HEK293 (cell line): ENCODE measurements around the gene FGFR3.

Experiments
- CTCF ChIA-PET: fragments of 350-600 bp; formaldehyde crosslinking; extraction: SDS; loops from one replicate; lab custom pipeline; 2021; ENCODE audit warnings: antibody characterized with exemption; lab: Yijun Ruan, JAX
- POLR2A ChIA-PET: fragments of 300-600 bp; formaldehyde crosslinking; extraction: SDS; loops from one replicate; lab custom pipeline; 2020; ENCODE audit warnings: antibody characterized with exemption, inconsistent platforms; lab: Yijun Ruan, JAX
- H3K27ac ChIP-seq: fragments of 200-500 bp; sonication (Bioruptor generic); 2 replicates; pipeline ENCODE4 v1.5.1; 2014; ENCODE audit warnings: low read depth, low read length, control low read depth, inconsistent platforms; ENCODE audit errors: extremely low read depth
- H3K36me3 ChIP-seq, 2 experiments: fragments of 200-500 bp in 1 of 2; sonication (Bioruptor generic) in 1 of 2; 1 replicate in 1 of 2; 2 replicates in 1 of 2; pipeline ENCODE4 v1.5.1; 2014 to 2017; ENCODE audit warnings: inconsistent platforms in 2 of 2, low read length in 2 of 2; ENCODE audit not compliant: control insufficient read depth in 2 of 2, insufficient read depth in 1 of 2
- H3K4me1 ChIP-seq: fragments of 200-500 bp; sonication (Bioruptor generic); 2 replicates; pipeline ENCODE4 v1.5.1; 2014; ENCODE audit warnings: mild to moderate bottlenecking, low read length, inconsistent platforms; ENCODE audit not compliant: control insufficient read depth, insufficient read depth
- H3K4me3 ChIP-seq: 2 replicates; pipeline ENCODE4 v1.5.1; 2011; ENCODE audit warnings: low read depth, mild to moderate bottlenecking, control low read depth, low read length, moderate library complexity
- H3K9me3 ChIP-seq: fragments of 200-500 bp; sonication (Bioruptor generic); 2 replicates; pipeline ENCODE4 v1.5.1; 2014; ENCODE audit warnings: low read depth, low read length, inconsistent platforms; ENCODE audit not compliant: control insufficient read depth, insufficient read depth
- GLIS2 ChIP-seq: fragments of 450-650 bp; formaldehyde crosslinking; IDR thresholded peaks from 2 replicates; pipeline ENCODE4 v1.5.1; 2016; ENCODE audit warnings: missing biosample characterization, missing genetic modification characterization
- ZBTB7A ChIP-seq: fragments of 450-650 bp; formaldehyde crosslinking; IDR thresholded peaks from 2 replicates; pipeline ENCODE4 v1.5.1; 2016; ENCODE audit warnings: low read depth, missing biosample characterization, missing genetic modification characterization
- ZIC2 ChIP-seq: fragments of 450-650 bp; formaldehyde crosslinking; IDR thresholded peaks from 2 replicates; pipeline ENCODE4 v1.5.1; 2016; ENCODE audit warnings: missing biosample characterization, missing genetic modification characterization
- ZNF248 ChIP-seq: fragments of 450-650 bp; formaldehyde crosslinking; IDR thresholded peaks from 2 replicates; pipeline ENCODE4 v1.5.1; 2017; ENCODE audit warnings: missing biosample characterization, missing genetic modification characterization
- ZNF48 ChIP-seq: fragments of 450-650 bp; formaldehyde crosslinking; IDR thresholded peaks from 2 replicates; pipeline ENCODE4 v1.5.1; 2016; ENCODE audit warnings: missing biosample characterization, missing genetic modification characterization
- ZNF600 ChIP-seq: fragments of 450-650 bp; formaldehyde crosslinking; IDR thresholded peaks from 2 replicates; pipeline ENCODE4 v1.5.1; 2016; ENCODE audit warnings: missing biosample characterization, missing genetic modification characterization
- ZNF830 ChIP-seq: fragments of 450-650 bp; IDR thresholded peaks from 2 replicates; pipeline ENCODE4 v1.5.0; 2018; ENCODE audit warnings: missing biosample characterization, missing genetic modification characterization, low read depth, mild to moderate bottlenecking, moderate library complexity
- TF ChIP-seq, protein P1 (sequence below): fragments of 450-650 bp; formaldehyde crosslinking; IDR thresholded peaks from 2 replicates; pipeline ENCODE4 v1.5.1; 2016; ENCODE audit warnings: missing biosample characterization, missing genetic modification characterization
- TF ChIP-seq, protein P2 (sequence below): fragments of 450-650 bp; formaldehyde crosslinking; conservative IDR thresholded peaks from 2 replicates; pipeline ENCODE4 v1.5.1; 2016; ENCODE audit warnings: low read depth, missing biosample characterization, missing genetic modification characterization
- TF ChIP-seq, protein P3 (sequence below): fragments of 450-650 bp; formaldehyde crosslinking; IDR thresholded peaks from 2 replicates; pipeline ENCODE4 v1.5.1; 2016; ENCODE audit warnings: missing biosample characterization, missing genetic modification characterization
- TF ChIP-seq, protein P4 (sequence below): fragments of 450-650 bp; formaldehyde crosslinking; IDR thresholded peaks from 2 replicates; pipeline ENCODE4 v1.5.1; 2017; ENCODE audit warnings: missing biosample characterization, missing genetic modification characterization
- TF ChIP-seq, protein P5 (sequence below): fragments of 450-650 bp; formaldehyde crosslinking; IDR thresholded peaks from 2 replicates; pipeline ENCODE4 v1.5.1; 2016; ENCODE audit warnings: missing biosample characterization, missing genetic modification characterization
- TF ChIP-seq, protein P6 (sequence below): fragments of 450-650 bp; formaldehyde crosslinking; IDR thresholded peaks from 2 replicates; pipeline ENCODE4 v1.5.1; 2016; ENCODE audit warnings: missing biosample characterization, missing genetic modification characterization

Gene FGFR3

DNA sequence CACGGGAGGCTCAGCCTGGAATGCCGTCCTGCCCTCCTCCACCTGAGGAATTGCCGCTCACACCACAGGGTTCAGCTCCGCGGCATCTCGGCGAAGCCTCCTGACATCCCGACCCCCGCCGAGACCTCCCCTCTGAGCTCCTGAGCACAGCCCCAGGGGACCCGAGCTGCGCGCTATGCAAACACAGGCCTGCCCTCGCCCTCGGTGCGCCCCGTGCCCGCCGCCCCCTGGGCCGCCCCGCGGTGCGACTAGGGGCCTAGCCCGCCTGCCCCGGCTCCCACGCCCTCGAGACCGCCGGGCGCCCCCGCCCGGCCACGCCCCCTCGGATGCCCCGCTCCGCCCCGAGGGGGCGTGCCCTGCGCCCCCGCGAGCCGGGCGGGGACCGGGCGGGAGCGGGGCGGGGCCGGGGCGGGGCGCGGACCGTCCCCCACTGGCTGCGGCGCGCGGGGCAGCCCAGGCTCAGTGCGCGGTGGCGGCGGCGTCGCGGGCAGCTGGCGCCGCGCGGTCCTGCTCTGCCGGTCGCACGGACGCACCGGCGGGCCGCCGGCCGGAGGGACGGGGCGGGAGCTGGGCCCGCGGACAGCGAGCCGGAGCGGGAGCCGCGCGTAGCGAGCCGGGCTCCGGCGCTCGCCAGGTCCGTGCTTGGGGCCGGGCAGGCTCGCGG, at the start of gene FGFR3 (continued):
- TF ChIP-seq, protein P1, sequence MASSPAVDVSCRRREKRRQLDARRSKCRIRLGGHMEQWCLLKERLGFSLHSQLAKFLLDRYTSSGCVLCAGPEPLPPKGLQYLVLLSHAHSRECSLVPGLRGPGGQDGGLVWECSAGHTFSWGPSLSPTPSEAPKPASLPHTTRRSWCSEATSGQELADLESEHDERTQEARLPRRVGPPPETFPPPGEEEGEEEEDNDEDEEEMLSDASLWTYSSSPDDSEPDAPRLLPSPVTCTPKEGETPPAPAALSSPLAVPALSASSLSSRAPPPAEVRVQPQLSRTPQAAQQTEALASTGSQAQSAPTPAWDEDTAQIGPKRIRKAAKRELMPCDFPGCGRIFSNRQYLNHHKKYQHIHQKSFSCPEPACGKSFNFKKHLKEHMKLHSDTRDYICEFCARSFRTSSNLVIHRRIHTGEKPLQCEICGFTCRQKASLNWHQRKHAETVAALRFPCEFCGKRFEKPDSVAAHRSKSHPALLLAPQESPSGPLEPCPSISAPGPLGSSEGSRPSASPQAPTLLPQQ (tag by site-specific recombination), result no peak
- TF ChIP-seq, protein P2, sequence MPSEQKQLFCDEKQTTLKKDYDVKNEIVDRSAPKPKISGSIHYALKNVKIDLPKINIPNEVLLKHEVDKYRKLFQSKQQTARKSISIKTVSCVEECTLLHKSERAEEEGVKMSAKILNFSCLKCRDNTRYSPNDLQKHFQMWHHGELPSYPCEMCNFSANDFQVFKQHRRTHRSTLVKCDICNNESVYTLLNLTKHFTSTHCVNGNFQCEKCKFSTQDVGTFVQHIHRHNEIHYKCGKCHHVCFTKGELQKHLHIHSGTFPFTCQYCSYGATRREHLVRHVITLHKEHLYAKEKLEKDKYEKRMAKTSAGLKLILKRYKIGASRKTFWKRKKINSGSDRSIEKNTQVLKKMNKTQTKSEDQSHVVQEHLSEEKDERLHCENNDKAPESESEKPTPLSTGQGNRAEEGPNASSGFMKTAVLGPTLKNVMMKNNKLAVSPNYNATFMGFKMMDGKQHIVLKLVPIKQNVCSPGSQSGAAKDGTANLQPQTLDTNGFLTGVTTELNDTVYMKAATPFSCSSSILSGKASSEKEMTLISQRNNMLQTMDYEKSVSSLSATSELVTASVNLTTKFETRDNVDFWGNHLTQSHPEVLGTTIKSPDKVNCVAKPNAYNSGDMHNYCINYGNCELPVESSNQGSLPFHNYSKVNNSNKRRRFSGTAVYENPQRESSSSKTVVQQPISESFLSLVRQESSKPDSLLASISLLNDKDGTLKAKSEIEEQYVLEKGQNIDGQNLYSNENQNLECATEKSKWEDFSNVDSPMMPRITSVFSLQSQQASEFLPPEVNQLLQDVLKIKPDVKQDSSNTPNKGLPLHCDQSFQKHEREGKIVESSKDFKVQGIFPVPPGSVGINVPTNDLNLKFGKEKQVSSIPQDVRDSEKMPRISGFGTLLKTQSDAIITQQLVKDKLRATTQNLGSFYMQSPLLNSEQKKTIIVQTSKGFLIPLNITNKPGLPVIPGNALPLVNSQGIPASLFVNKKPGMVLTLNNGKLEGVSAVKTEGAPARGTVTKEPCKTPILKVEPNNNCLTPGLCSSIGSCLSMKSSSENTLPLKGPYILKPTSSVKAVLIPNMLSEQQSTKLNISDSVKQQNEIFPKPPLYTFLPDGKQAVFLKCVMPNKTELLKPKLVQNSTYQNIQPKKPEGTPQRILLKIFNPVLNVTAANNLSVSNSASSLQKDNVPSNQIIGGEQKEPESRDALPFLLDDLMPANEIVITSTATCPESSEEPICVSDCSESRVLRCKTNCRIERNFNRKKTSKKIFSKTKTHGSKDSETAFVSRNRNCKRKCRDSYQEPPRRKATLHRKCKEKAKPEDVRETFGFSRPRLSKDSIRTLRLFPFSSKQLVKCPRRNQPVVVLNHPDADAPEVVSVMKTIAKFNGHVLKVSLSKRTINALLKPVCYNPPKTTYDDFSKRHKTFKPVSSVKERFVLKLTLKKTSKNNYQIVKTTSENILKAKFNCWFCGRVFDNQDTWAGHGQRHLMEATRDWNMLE (tag by site-specific recombination), result no peak
- TF ChIP-seq ZBTB7A (tag by site-specific recombination) (0 out of 2 replicates have a peak, but pooled peaks have one; percentile 29), GLIS2 (tag by site-specific recombination) (peak; percentile 84)
- TF ChIP-seq, protein P3, sequence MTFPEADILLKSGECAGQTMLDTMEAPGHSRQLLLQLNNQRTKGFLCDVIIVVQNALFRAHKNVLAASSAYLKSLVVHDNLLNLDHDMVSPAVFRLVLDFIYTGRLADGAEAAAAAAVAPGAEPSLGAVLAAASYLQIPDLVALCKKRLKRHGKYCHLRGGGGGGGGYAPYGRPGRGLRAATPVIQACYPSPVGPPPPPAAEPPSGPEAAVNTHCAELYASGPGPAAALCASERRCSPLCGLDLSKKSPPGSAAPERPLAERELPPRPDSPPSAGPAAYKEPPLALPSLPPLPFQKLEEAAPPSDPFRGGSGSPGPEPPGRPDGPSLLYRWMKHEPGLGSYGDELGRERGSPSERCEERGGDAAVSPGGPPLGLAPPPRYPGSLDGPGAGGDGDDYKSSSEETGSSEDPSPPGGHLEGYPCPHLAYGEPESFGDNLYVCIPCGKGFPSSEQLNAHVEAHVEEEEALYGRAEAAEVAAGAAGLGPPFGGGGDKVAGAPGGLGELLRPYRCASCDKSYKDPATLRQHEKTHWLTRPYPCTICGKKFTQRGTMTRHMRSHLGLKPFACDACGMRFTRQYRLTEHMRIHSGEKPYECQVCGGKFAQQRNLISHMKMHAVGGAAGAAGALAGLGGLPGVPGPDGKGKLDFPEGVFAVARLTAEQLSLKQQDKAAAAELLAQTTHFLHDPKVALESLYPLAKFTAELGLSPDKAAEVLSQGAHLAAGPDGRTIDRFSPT (tag by site-specific recombination), result 0 out of 2 replicates have a peak, but pooled peaks have one; percentile 11

DNA sequence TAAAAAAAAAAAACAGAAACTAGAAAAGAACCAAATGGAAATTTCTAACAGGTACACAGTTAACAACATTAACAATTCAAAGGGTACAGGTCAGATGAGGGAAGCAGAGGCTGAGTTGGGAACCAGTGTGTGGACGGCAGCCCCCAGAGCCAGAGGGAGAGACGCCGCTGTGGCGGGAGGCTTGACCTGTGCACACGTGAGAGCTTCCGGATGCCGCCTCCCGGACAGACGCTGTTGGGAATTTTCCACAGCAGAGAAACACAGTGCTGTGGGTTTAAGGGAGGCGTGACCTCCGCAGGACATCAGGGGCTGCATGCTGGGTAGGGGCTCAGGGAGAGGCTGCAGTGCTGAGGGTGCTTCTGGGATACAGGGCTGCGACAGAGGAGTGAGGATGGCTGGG, 49.5 kb upstream of the FGFR3 start:
- Histone ChIP-seq H3K4me3 (no peak overlapping the region), H3K36me3 (peaks cover 0 to 62% of the 10 kb centered on the region in 2 experiments; a peak in 2 of 3 replicates), H3K27ac (no peak overlapping the region), H3K9me3 (no peaks in the 10 kb centered on the region)
- TF ChIP-seq ZNF600 (tag by site-specific recombination), result no peak
- peak; percentile 18; the same call in 1 of the 2 replicates for TF ChIP-seq ZIC2 (tag by site-specific recombination)
- TF ChIP-seq, all 188 proteins: peak for 1
- H3K4me1 ChIP-seq, result no peaks in the 10 kb centered on the region
- ChIA-PET POLR2A (no interaction called here), CTCF (interaction anchor here (8.0 kb wide), 1 partner anchor 67 kb away, joined by 148 read pairs; no protein-coding TSS in a partner anchor)

DNA sequence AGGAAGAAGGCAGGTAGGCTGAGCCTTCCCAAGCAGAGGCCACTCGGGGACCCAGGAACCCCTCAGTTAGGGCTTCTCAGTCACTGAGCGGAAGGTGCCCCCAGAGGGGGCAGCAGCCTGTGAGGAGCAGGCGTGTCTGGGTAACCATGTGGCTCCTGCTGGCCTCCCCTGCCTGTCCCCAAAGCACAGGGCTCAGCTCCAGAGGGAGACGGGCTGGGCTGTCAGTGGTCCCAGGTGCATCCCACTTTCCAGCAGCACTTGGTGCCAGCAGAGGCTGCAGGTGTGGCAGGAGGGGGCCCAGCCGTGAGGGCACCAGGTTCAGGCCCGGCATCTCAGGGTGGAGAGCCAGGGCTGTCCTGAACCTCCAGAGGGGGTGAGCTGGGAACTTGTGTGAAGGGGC, 49.1 kb upstream of the FGFR3 start:
- Histone ChIP-seq H3K36me3 (peaks cover 0 to 58% of the 10 kb centered on the region in 2 experiments; a peak in 2 of 3 replicates), H3K4me3 (no peak overlapping the region), H3K9me3 (no peaks in the 10 kb centered on the region), H3K4me1 (no peaks in the 10 kb centered on the region), H3K27ac (no peak overlapping the region)
- POLR2A ChIA-PET, result interaction anchor here (0.9 to 2.2 kb wide), 2 partner anchors 23 to 63 kb away, joined by 3 to 6 read pairs; partner anchors contain the start of genes TACC3 and TMEM129
- CTCF ChIA-PET, result interaction anchor here (0.6 to 8.0 kb wide), 3 partner anchors 18 to 156 kb away, joined by 3 to 148 read pairs (median 7); no protein-coding TSS in a partner anchor
- TF ChIP-seq ZNF830 (tag by site-specific recombination) (no peak), ZNF248 (tag by site-specific recombination) (no peak), ZNF48 (tag by site-specific recombination) (no peak)
- TF ChIP-seq, protein P4, sequence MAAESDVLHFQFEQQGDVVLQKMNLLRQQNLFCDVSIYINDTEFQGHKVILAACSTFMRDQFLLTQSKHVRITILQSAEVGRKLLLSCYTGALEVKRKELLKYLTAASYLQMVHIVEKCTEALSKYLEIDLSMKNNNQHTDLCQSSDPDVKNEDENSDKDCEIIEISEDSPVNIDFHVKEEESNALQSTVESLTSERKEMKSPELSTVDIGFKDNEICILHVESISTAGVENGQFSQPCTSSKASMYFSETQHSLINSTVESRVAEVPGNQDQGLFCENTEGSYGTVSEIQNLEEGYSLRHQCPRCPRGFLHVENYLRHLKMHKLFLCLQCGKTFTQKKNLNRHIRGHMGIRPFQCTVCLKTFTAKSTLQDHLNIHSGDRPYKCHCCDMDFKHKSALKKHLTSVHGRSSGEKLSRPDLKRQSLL (tag by site-specific recombination), result no peak
- TF ChIP-seq, protein P5, sequence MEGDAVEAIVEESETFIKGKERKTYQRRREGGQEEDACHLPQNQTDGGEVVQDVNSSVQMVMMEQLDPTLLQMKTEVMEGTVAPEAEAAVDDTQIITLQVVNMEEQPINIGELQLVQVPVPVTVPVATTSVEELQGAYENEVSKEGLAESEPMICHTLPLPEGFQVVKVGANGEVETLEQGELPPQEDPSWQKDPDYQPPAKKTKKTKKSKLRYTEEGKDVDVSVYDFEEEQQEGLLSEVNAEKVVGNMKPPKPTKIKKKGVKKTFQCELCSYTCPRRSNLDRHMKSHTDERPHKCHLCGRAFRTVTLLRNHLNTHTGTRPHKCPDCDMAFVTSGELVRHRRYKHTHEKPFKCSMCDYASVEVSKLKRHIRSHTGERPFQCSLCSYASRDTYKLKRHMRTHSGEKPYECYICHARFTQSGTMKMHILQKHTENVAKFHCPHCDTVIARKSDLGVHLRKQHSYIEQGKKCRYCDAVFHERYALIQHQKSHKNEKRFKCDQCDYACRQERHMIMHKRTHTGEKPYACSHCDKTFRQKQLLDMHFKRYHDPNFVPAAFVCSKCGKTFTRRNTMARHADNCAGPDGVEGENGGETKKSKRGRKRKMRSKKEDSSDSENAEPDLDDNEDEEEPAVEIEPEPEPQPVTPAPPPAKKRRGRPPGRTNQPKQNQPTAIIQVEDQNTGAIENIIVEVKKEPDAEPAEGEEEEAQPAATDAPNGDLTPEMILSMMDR (tag by site-specific recombination), result no peak
- TF ChIP-seq, protein P6, sequence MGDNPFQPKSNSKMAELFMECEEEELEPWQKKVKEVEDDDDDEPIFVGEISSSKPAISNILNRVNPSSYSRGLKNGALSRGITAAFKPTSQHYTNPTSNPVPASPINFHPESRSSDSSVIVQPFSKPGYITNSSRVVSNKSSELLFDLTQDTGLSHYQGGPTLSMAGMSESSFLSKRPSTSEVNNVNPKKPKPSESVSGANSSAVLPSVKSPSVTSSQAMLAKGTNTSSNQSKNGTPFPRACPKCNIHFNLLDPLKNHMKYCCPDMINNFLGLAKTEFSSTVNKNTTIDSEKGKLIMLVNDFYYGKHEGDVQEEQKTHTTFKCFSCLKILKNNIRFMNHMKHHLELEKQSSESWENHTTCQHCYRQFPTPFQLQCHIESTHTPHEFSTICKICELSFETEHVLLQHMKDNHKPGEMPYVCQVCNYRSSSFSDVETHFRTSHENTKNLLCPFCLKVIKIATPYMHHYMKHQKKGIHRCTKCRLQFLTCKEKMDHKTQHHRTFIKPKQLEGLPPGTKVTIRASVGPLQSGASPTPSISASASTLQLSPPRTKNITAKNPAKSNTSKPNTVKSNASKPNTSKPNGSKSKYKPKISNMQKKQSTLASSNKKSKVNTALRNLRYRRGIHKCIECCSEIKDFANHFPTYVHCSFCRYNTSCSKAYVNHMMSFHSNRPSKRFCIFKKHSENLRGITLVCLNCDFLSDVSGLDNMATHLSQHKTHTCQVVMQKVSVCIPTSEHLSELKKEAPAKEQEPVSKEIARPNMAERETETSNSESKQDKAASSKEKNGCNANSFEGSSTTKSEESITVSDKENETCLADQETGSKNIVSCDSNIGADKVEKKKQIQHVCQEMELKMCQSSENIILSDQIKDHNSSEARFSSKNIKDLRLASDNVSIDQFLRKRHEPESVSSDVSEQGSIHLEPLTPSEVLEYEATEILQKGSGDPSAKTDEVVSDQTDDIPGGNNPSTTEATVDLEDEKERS (tag by site-specific recombination), result no peak
